GM12891 (cell line): ENCODE measurements around the gene ISY1.

Experiments
- PAX5 ChIP-seq: IDR thresholded peaks from 2 replicates; pipeline ENCODE4 v1.6.1; 2011; ENCODE audit warnings: low read length, moderate library complexity, mild to moderate bottlenecking; ENCODE audit not compliant: insufficient read depth, severe bottlenecking
- POLR2A ChIP-seq: IDR thresholded peaks from 2 replicates; pipeline ENCODE4 v1.6.1; 2011; ENCODE audit warnings: low read depth, low read length, control low read depth
- POLR2AphosphoS5 ChIP-seq: IDR thresholded peaks from 2 replicates; pipeline ENCODE4 v1.6.1; 2011; ENCODE audit warnings: low read depth, low read length, control low read depth
- TAF1 ChIP-seq: IDR thresholded peaks from 2 replicates; pipeline ENCODE4 v1.6.1; 2011; ENCODE audit warnings: low read depth, low read length, control low read depth

DNA sequence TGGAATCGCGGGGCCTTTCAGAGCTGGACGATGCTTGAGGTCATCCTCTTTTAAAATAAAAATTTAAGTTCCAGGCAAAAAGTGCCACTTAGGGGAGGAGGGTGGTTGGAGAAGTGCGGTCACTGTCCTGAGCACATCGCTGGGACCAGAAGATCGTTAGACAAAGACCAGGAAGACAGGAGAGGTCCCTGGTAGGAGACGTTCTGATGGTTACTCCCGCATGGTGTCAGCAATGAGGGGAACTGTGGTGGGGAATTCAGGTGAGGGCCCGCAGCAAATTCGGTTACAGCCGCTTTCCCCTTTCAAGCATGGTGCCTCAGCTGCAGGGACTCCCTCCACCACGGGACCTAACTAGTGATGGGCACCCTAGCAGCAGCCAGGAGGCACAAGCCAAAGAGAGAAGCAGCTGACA, 1.0 kb upstream of the ISY1 start:
- TF ChIP-seq POLR2A = no peak
- no peak for TF ChIP-seq PAX5
- no peak for TF ChIP-seq TAF1
- TF ChIP-seq POLR2AphosphoS5 = no peak
